ENCODE data around the gene GPR35.

DNA sequence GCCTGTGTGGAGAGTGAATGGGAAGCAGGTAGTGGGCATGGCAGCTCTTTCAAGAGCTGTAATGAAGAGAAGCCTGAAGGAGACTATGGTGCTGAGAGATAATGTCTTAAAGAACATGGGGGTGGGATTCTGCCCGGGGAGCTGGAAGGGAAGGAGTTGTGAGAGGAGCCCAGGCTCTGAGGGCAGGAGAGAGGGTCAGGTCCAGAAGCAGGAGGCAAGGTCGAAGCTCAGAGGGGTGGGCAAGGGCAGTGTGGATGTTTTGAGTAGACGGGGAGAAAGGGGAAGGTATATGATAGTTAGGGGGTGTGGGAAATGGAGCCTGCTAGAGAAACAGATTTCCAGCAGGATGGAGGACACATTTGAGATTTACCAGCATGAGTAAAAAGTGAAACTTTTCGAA lies 36.6 kb upstream of the GPR35 start:
- TF ChIP-seq ZNF70 (CRISPR knock-in tag; IDR thresholded peaks at IDR 0.05) (no peak), ZFP30 (CRISPR knock-in tag; IDR thresholded peaks at IDR 0.05) (no peak), GLIS3 (CRISPR knock-in tag; IDR thresholded peaks at IDR 0.05) (no peak), ZNF8 (CRISPR knock-in tag; IDR thresholded peaks at IDR 0.05) (no peak), CSDC2 (CRISPR knock-in tag; IDR thresholded peaks at IDR 0.05) (no peak)
